Activated T-cell treated with anti-CD3 and anti-CD28 coated beads for 24 hours (primary cell): ENCODE data around the gene CHST3.
"Not testable (repeated sequence)": the region's sequence is repeated elsewhere in the genome, so short reads cannot be mapped to it uniquely, and the experiment has no call there.

Experiments
- DNase-seq: peaks from one replicate; pipeline ENCODE4 v3.0.0-alpha.2; 2020; ENCODE audit warnings: low read depth

CHST3 gene

GRCh38 chr10:71988895-71989294 is 24.7 kb downstream of the CHST3 start:
- DNase-seq, result not testable (repeated sequence)

- DNase-seq, result no peak
Observed at GRCh38 chr10:71989661-71990454, 25.7 kb downstream of the CHST3 start.

GRCh38 chr10:71990706-71991269 is 26.6 kb downstream of the CHST3 start:
- DNase-seq, result no peak

GRCh38 chr10:71995449-71995848 is 31.3 kb downstream of the CHST3 start:
- no peak for DNase-seq

DNA sequence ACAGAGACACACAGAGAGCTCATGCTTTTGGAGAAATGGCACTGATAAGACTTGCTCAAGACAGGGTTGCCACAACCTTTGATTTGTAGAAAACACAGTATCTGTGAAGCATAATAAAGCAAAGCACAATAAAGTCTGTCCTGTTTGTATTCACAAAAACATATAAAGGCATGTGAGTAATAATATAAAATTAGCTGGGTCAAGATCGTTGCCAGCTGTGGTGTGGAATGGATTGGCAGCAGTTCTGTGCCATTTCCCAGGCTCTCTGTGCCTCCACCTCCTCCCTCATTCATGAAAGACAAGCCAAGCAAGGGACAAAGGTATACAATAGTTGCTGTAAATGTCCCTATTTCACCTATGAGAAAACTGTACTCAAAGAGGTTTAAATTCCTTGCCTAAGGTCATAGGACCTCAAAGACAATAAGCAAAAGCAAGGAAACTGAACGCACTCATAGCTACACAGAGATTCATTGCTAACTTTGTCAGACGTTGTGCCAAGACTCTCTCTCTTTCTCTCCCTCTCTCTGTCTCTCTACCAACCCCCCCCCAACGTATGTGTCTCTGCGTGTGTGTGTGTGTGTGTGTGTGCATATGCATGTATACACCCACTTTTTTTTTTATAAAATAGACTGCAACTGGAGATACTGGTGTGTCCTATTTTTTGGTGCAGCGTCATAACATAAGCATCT is 31.8 kb downstream of the CHST3 start:
- DNase-seq, result no peak

GRCh38 chr10:71996592-71997371 is 32.6 kb downstream of the CHST3 start:
- DNase-seq, result no peak

DNA sequence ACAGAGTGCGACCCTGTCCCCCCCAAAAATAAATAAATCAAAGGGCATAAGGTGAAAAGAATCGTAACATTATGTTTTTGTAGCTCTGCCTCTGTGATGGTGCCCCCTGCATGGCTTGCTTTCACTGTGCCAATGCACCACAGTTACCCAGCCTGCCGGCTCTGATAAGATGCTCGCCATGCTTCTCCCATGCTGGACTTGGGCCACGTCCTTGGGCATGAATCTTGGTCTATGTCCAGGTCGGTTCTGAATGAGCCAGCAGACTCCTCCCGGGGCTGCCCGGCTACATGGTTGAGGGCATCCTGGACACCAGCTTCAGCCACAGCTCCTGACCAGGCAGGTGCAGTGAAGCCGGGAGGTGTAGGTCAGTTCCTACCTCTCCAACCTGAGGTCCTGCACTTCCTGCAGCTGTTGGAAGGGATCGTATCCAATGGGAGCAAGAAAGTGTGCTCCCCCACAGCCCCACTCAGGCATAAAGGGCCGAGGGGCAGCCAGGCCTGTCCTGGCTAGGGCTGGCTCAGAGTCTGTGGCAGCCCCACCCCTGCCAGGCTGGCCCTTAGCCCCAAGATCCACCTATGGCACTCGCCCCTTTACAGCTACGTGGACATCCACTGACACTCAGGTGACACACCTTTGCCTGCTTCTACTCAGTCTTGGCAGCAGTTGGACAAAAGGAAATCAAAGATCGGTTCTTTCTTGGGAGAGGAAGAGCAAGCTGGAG is 34.1 kb downstream of the CHST3 start:
- DNase-seq, result no peak

DNA sequence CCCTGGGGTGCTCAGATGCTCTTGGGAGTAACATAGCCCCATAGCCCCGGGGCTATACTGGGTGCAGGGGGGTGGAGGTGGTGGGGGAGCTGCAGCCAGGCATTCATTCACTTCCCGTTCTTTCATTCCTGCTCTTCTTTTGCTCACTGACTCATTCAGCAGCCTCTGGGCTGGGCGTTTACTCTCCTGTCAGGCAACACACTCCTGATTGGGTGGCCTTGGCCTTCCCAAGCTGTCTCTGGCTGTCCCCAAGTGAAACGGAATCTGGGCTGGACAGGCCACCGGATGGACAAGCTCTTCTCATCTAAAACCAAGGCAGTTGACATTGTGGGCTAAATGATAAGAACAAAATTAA is 34.6 kb downstream of the CHST3 start:
- DNase-seq, result no peak

DNA sequence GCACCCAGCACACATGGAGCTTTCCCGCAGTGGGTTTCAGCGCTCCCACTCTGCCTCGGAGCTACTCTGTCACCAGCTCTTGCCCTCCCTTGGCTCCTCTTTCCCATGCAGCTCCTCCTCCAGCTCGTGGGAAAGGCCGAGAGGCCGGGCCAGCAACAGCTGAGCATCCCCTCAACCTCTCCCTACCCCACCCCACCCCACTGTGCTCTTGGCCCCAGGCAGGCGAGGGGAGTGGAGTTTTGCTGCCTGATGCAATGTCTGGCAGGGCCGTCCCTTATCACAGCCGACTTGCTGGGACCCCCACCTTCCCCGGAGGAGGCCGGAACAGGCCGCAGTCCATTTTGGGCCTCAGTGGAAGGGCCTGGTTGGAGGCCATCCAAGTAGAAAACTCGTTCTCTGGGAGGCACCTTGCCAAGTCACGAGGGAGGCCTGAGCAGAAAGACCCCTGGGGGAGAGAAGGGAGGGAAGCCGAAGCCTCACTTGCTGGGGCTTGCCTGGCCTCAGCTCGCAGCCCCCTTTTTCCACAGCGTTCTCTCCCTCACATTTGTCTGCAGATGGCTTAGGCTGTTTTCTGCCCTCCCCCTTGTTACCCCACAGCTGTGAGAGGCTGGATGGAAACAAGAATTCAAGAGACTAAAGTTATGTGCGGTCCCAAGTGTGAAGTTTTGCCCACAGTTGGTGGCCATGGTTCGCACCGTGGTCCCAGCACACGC is 35.3 kb downstream of the CHST3 start:
- DNase-seq, result no peak

DNA sequence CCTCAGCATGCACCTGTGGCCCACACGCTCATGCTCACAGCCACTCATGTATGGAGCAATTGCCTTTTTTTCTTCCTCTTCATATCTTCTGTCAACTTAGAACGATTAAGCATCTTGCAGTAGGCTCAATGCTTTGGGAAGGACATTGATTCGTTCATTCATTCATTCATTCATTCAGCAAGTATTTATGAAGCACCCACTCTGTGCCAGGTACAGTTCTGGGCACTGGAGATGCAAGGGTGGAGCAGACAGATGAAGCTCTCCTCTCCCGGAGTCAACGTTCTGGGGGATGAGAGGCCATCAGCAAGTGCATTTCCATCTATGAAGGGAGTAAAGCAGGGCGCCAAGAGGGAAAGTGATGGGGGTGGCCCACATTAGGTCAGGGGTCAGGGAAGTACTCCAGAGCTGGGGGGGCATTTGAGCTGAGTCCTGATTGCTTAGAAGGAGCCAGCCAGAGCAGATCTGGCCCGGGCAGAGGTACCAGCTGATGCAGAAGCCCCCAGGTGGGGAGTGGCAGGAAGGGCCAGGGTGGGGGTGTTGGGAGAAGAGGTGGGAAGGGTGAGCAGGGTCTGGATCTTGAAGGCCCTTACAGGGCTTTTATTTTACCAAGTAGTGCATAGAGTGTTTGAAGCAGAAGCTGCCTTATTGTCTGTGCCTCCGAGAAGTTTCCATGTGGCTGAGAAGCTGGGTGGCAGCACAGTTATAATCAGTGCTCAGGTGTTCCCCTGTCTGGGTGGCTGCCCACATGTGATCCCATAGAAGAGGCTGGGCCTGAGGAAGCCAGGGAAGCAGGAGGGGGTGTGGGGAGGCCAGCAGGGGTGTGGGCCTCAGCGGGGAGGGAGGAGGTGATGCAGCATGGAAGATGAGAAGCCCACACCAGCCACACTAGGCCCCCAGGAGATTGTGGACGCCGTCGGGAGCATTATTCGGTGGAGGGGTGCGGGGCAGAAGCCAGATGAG is 36.2 kb downstream of the CHST3 start:
- DNase-seq, result no peak

- no peak for DNase-seq
Observed at GRCh38 chr10:72001033-72001395, 36.8 kb downstream of the CHST3 start.

DNA sequence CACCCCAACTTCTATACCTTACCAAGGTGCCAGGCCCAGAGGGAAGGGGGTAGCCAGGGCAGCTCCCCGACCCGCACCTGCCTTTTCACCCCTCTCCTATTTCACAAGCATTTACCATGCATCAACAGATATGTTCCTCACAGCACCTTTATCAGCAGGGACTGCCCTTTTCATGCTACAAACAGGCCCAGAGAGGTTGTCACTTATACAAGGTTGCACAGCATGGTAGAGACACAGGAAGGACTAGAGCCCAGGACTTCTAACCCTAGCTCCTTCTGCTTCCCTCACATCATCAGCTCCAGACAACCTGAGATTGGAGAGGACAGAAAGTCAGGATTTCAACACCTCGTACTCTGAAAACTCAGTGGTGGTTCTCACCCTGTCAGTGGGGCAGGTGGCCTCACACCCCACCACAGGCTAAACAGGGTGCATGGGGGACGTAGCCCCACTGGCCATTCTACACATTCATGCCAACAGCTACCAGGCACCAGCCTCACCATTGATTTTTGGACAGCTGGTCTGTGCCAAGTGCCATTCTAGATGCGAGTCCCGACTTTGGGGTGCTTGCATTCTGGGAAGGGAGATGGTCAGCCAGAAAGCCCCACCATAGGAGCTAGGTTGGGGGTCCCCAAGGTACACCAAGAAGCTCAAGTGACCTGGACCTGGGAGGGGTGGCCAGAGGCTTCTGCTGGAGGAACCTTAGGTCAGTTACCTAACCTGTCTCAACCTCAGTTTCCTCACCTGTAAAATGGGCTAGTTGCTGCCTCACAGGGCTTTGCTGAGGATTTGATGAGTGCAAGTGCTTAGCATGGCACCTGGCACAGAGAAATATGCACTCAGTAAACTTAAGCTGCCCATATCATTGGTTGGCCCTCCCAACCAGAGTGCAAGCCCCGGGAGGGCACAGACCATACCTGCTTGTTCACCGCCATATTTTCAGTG is 38.4 kb downstream of the CHST3 start:
- no peak for DNase-seq

- no peak for DNase-seq
Observed at GRCh38 chr10:72006026-72006425, 41.8 kb downstream of the CHST3 start.

GRCh38 chr10:72007246-72007892 is 43.2 kb downstream of the CHST3 start:
- no peak for DNase-seq

DNA sequence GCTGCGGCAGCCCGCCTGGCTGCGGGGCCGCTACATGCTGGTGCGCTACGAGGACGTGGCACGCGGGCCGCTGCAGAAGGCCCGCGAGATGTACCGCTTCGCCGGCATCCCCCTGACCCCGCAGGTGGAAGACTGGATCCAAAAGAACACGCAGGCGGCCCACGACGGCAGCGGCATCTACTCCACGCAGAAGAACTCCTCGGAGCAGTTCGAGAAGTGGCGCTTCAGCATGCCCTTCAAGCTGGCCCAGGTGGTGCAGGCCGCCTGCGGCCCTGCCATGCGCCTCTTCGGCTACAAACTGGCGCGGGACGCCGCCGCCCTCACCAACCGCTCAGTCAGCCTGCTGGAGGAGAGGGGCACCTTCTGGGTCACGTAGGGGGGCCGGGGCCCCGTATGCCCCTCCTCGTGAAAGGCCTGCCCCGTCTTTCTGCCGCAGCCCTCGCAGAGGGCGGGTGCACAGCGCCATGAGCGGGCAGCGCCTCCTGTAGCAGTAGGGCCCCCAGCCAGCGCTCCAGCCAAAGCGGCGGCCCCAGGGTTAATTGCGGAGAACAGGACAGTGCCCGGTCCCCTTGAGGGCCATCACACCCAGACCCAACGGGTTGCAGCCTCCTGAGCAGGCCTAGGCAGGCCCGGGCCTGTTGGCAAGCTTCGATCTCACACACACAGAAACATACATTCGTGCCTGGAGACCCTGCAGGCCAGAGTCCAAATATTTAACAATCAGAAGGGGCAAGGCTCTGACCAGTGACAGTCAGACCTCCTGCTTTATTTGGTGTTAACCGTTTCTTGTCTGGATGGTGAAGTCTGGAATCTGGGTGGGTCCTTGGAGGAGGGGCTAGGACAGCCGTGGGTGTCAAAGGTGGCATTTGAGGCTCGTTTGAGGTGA is 44.1 kb downstream of the CHST3 start:
- DNase-seq, result no peak

GRCh38 chr10:72009051-72009424 is 44.8 kb downstream of the CHST3 start:
- no peak for DNase-seq

GRCh38 chr10:72009425-72010081 is 45.4 kb downstream of the CHST3 start:
- DNase-seq, result no peak
